HEK293T (cell line): ENCODE data around the gene CCDC171.

ENCODE experiments used
- CTCF ChIA-PET: fragments of 350-600 bp; formaldehyde crosslinking; extraction: SDS; loops from one replicate; lab custom pipeline; 2021; ENCODE audit warnings: antibody characterized with exemption, inconsistent platforms; lab: Yijun Ruan, JAX
- POLR2A ChIA-PET: fragments of 350-600 bp; formaldehyde crosslinking; extraction: SDS; loops from one replicate; lab custom pipeline; 2020; ENCODE audit warnings: antibody characterized with exemption, inconsistent platforms; lab: Yijun Ruan, JAX
- DNase-seq: peaks from one replicate; pipeline ENCODE4 v3.0.0; 2012; ENCODE audit warnings: mixed read lengths; ENCODE audit errors: extremely low spot score
- ARNT ChIP-seq: fragments of 450-650 bp; IDR thresholded peaks from 2 replicates; pipeline ENCODE4 v1.6.1; 2017; ENCODE audit warnings: mild to moderate bottlenecking
- BHLHE40 ChIP-seq: fragments of 450-650 bp; IDR thresholded peaks from 2 replicates; pipeline ENCODE4 v1.6.1; 2016; ENCODE audit warnings: mild to moderate bottlenecking, moderate library complexity, borderline replicate concordance
- CTBP1 ChIP-seq: fragments of 450-650 bp; IDR thresholded peaks from 2 replicates; pipeline ENCODE4 v1.6.1; 2016; ENCODE audit warnings: borderline replicate concordance
- ELF4 ChIP-seq: fragments of 450-650 bp; IDR thresholded peaks from 2 replicates; pipeline ENCODE4 v1.6.1; 2017; ENCODE audit warnings: antibody characterized with exemption
- FOXA1 ChIP-seq: fragments of 450-650 bp; IDR thresholded peaks from 2 replicates; pipeline ENCODE4 v1.6.1; 2016; ENCODE audit warnings: mild to moderate bottlenecking
- FOXK2 ChIP-seq: fragments of 450-650 bp; IDR thresholded peaks from 2 replicates; pipeline ENCODE4 v1.6.1; 2016; ENCODE audit warnings: mild to moderate bottlenecking
- FOXM1 ChIP-seq: fragments of 450-650 bp; IDR thresholded peaks from 2 replicates; pipeline ENCODE4 v1.6.1; 2017; ENCODE audit warnings: mild to moderate bottlenecking, borderline replicate concordance
- HDGF ChIP-seq: fragments of 450-650 bp; IDR thresholded peaks from 2 replicates; pipeline ENCODE4 v1.6.1; 2017; ENCODE audit warnings: antibody characterized with exemption, borderline replicate concordance
- L3MBTL2 ChIP-seq: fragments of 450-650 bp; conservative IDR thresholded peaks from 2 replicates; pipeline ENCODE4 v1.6.1; 2016; ENCODE audit warnings: mild to moderate bottlenecking
- LEF1 ChIP-seq: fragments of 450-650 bp; IDR thresholded peaks from 2 replicates; pipeline ENCODE4 v1.6.1; 2017; ENCODE audit warnings: mild to moderate bottlenecking, borderline replicate concordance
- NFRKB ChIP-seq: fragments of 450-650 bp; IDR thresholded peaks from 2 replicates; pipeline ENCODE4 v1.6.1; 2016; ENCODE audit warnings: mild to moderate bottlenecking, moderate library complexity
- PKNOX1 ChIP-seq: fragments of 450-650 bp; IDR thresholded peaks from 2 replicates; pipeline ENCODE4 v1.6.1; 2016
- SP1 ChIP-seq: fragments of 450-650 bp; IDR thresholded peaks from 2 replicates; pipeline ENCODE4 v1.6.1; 2017
- SUZ12 ChIP-seq: fragments of 450-650 bp; IDR thresholded peaks from 2 replicates; pipeline ENCODE4 v1.6.1; 2016; ENCODE audit warnings: mild to moderate bottlenecking
- TARDBP ChIP-seq: fragments of 450-650 bp; IDR thresholded peaks from 2 replicates; pipeline ENCODE4 v1.6.1; 2016
- ZNF384 ChIP-seq: fragments of 450-650 bp; IDR thresholded peaks from 2 replicates; pipeline ENCODE4 v1.6.1; 2016

CCDC171 gene

GRCh38 chr9:15612962-15613361 lies 60.1 kb downstream of the CCDC171 start:
- POLR2A ChIA-PET = no interaction called here
- TF ChIP-seq FOXK2 (no peak), BHLHE40 (no peak), L3MBTL2 (no peak), ZNF384 (no peak), CTBP1 (no peak), NFRKB (no peak), TARDBP (no peak), FOXA1 (no peak), HDGF (no peak), PKNOX1 (no peak), LEF1 (no peak), FOXM1 (no peak), SP1 (no peak), SUZ12 (no peak), ARNT (no peak)
- CTCF ChIA-PET = no interaction called here
- DNase-seq = no peak

- DNase-seq = no peak
- ChIA-PET CTCF (interaction anchor here (1.4 kb wide), 1 partner anchor 65 kb away, joined by 5 read pairs; the partner anchor contains the start of gene CCDC171), POLR2A (no interaction called here)
- no peak for TF ChIP-seq CTBP1
- no peak for TF ChIP-seq LEF1
- no peak for TF ChIP-seq FOXM1
Measured at GRCh38 chr9:15617782-15618181, 64.9 kb downstream of the CCDC171 start.

- ChIA-PET POLR2A (no interaction called here), CTCF (no interaction called here)
- DNase-seq = no peak
- TF ChIP-seq TARDBP (no peak), SUZ12 (no peak)
Measured at GRCh38 chr9:15618540-15619331, 65.9 kb downstream of the CCDC171 start.

GRCh38 chr9:15622318-15622971 lies 69.6 kb downstream of the CCDC171 start:
- CTCF ChIA-PET = interaction anchor here (1.1 kb wide), 1 partner anchor 70 kb away, joined by 5 read pairs; the partner anchor contains the start of gene CCDC171
- no peak for DNase-seq
- POLR2A ChIA-PET = no interaction called here
- TF ChIP-seq FOXA1 = no peak
- TF ChIP-seq CTBP1 = no peak
- TF ChIP-seq HDGF = no peak
- TF ChIP-seq SUZ12 = no peak
- TF ChIP-seq TARDBP = no peak
- no peak for TF ChIP-seq NFRKB
- TF ChIP-seq ZNF384 = no peak
- TF ChIP-seq LEF1 = no peak
- TF ChIP-seq FOXK2 = no peak
- TF ChIP-seq BHLHE40 = no peak
- no peak for TF ChIP-seq SP1
- no peak for TF ChIP-seq PKNOX1
- TF ChIP-seq ELF4 = no peak
- TF ChIP-seq ARNT = no peak
- no peak for TF ChIP-seq L3MBTL2
- no peak for TF ChIP-seq FOXM1

GRCh38 chr9:15635752-15636151 lies 82.9 kb downstream of the CCDC171 start:
- DNase-seq = no peak
- ChIA-PET CTCF (no interaction called here), POLR2A (no interaction called here)
- TF ChIP-seq PKNOX1 (no peak), CTBP1 (no peak), FOXM1 (no peak), SUZ12 (no peak)

- ChIA-PET CTCF (no interaction called here), POLR2A (no interaction called here)
- TF ChIP-seq ZNF384 (no peak), PKNOX1 (no peak), TARDBP (no peak), FOXM1 (no peak), HDGF (no peak), NFRKB (no peak), ARNT (no peak), CTBP1 (no peak), SUZ12 (no peak), FOXA1 (no peak), L3MBTL2 (no peak), BHLHE40 (no peak), ELF4 (no peak)
- DNase-seq = no peak
Measured at GRCh38 chr9:15640121-15640520, 87.3 kb downstream of the CCDC171 start.
